ENCODE data around the gene BMERB1.
"Not testable (repeated sequence)": the region's sequence is repeated elsewhere in the genome, so short reads cannot be mapped to it uniquely, and the experiment has no call there.

The BMERB1 gene

GRCh38 chr16:15573274-15573895 is 139.0 kb downstream of the BMERB1 start:
- Mint-ChIP-seq H3K27me3 (no peaks in the 10 kb centered on the region), H3K27ac (no peak overlapping the region), H3K4me1 (peaks cover 5% of the 10 kb centered on the region), H3K4me3 (no peak overlapping the region), H3K9me3 (peaks cover 11% of the 10 kb centered on the region), H3K36me3 (no peaks in the 10 kb centered on the region)
- DNase-seq = no peak
- CTCF ChIA-PET = no interaction called here

- H3K36me3 Mint-ChIP-seq, H3K4me3 Mint-ChIP-seq, H3K27me3 Mint-ChIP-seq, H3K4me1 Mint-ChIP-seq, DNase-seq, H3K27ac Mint-ChIP-seq, CTCF ChIA-PET: not testable (repeated sequence)
- H3K9me3 Mint-ChIP-seq = peaks cover 11% of the 10 kb centered on the region
These were observed 139.7 kb downstream of the BMERB1 start for GRCh38 chr16:15573896-15574613.

- DNase-seq = no peak
- Mint-ChIP-seq H3K27me3 (peaks cover 5% of the 10 kb centered on the region), H3K36me3 (no peaks in the 10 kb centered on the region), H3K27ac (no peak overlapping the region), H3K9me3 (peaks cover 10% of the 10 kb centered on the region), H3K4me1 (peaks cover 5% of the 10 kb centered on the region), H3K4me3 (no peak overlapping the region)
- CTCF ChIA-PET = no interaction called here
These were observed 140.2 kb downstream of the BMERB1 start for GRCh38 chr16:15574614-15574948.

GRCh38 chr16:15575293-15576049 is 141.1 kb downstream of the BMERB1 start:
- DNase-seq = no peak
- Mint-ChIP-seq H3K27ac (peak overlapping the region; percentile 49), H3K4me1 (peaks cover 5% of the 10 kb centered on the region), H3K4me3 (no peak overlapping the region), H3K27me3 (peaks cover 5% of the 10 kb centered on the region), H3K36me3 (no peaks in the 10 kb centered on the region), H3K9me3 (peaks cover 10% of the 10 kb centered on the region)
- CTCF ChIA-PET = no interaction called here

- peaks cover 10% of the 10 kb centered on the region for H3K4me1 Mint-ChIP-seq
- H3K27ac Mint-ChIP-seq = no peak overlapping the region
- H3K36me3 Mint-ChIP-seq = no peaks in the 10 kb centered on the region
- H3K4me3 Mint-ChIP-seq = no peak overlapping the region
- H3K9me3 Mint-ChIP-seq = peaks cover 10% of the 10 kb centered on the region
- DNase-seq = no peak
- CTCF ChIA-PET = no interaction called here
- peaks cover 5% of the 10 kb centered on the region for H3K27me3 Mint-ChIP-seq
These were observed 142.9 kb downstream of the BMERB1 start for GRCh38 chr16:15576960-15577958.

GRCh38 chr16:15578824-15579223 is 144.4 kb downstream of the BMERB1 start:
- Mint-ChIP-seq H3K27me3 (peaks cover 5% of the 10 kb centered on the region), H3K36me3 (no peaks in the 10 kb centered on the region), H3K9me3 (peaks cover 8% of the 10 kb centered on the region), H3K4me1 (peaks cover 14% of the 10 kb centered on the region), H3K27ac (no peak overlapping the region), H3K4me3 (no peak overlapping the region)
- CTCF ChIA-PET = no interaction called here
- no peak for DNase-seq

- Mint-ChIP-seq H3K27ac (no peak overlapping the region), H3K36me3 (peaks cover 8% of the 10 kb centered on the region)
These were observed 146.9 kb downstream of the BMERB1 start for GRCh38 chr16:15581127-15581815.

GRCh38 chr16:15583526-15583925 is 149.1 kb downstream of the BMERB1 start:
- Mint-ChIP-seq H3K27ac (no peak overlapping the region), H3K4me3 (no peak overlapping the region), H3K4me1 (peaks cover 9% of the 10 kb centered on the region), H3K36me3 (peaks cover 26% of the 10 kb centered on the region), H3K9me3 (peaks cover 16% of the 10 kb centered on the region), H3K27me3 (peaks cover 5% of the 10 kb centered on the region)
- DNase-seq = no peak
- CTCF ChIA-PET = no interaction called here

More at GRCh38 chr16:15581127-15581815, 146.9 kb downstream of the BMERB1 start:
- Mint-ChIP-seq H3K27me3 (peaks cover 5% of the 10 kb centered on the region), H3K9me3 (peaks cover 10% of the 10 kb centered on the region), H3K4me1 (peaks cover 10% of the 10 kb centered on the region), H3K4me3 (no peak overlapping the region)
- no peak for DNase-seq
- CTCF ChIA-PET = interaction anchor here (1.4 kb wide), 1 partner anchor 9 kb away, joined by 8 read pairs; no protein-coding TSS in a partner anchor

GRCh38 chr16:15585956-15586355 is 151.6 kb downstream of the BMERB1 start:
- Mint-ChIP-seq H3K4me3 (no peak overlapping the region), H3K4me1 (peaks cover 27% of the 10 kb centered on the region), H3K36me3 (peaks cover 35% of the 10 kb centered on the region), H3K27ac (no peak overlapping the region), H3K27me3 (no peaks in the 10 kb centered on the region), H3K9me3 (peaks cover 16% of the 10 kb centered on the region)
- DNase-seq = no peak
- CTCF ChIA-PET = no interaction called here

GRCh38 chr16:15586716-15587115 is 152.3 kb downstream of the BMERB1 start:
- Mint-ChIP-seq H3K9me3 (peaks cover 16% of the 10 kb centered on the region), H3K27me3 (no peaks in the 10 kb centered on the region), H3K4me3 (no peak overlapping the region), H3K36me3 (peaks cover 38% of the 10 kb centered on the region), H3K4me1 (peaks cover 31% of the 10 kb centered on the region), H3K27ac (no peak overlapping the region)
- CTCF ChIA-PET = no interaction called here
- DNase-seq = no peak

GRCh38 chr16:15587152-15587825 is 152.9 kb downstream of the BMERB1 start:
- CTCF ChIA-PET = no interaction called here
- Mint-ChIP-seq H3K4me3 (no peak overlapping the region), H3K4me1 (peaks cover 33% of the 10 kb centered on the region), H3K36me3 (peaks cover 39% of the 10 kb centered on the region), H3K27ac (peak overlapping the region; percentile 60), H3K27me3 (no peaks in the 10 kb centered on the region), H3K9me3 (peaks cover 16% of the 10 kb centered on the region)
- DNase-seq = no peak

GRCh38 chr16:15592324-15592723 is 157.9 kb downstream of the BMERB1 start:
- CTCF ChIA-PET = no interaction called here
- DNase-seq = peak; percentile 45
- H3K27ac Mint-ChIP-seq = peak overlapping the region; percentile 86
- H3K4me1 Mint-ChIP-seq = peaks cover 49% of the 10 kb centered on the region
- peaks cover under 1% of the 10 kb centered on the region for H3K9me3 Mint-ChIP-seq
- H3K4me3 Mint-ChIP-seq = no peak overlapping the region
- H3K27me3 Mint-ChIP-seq = no peaks in the 10 kb centered on the region
- peaks cover 66% of the 10 kb centered on the region for H3K36me3 Mint-ChIP-seq

GRCh38 chr16:15593235-15593634 is 158.8 kb downstream of the BMERB1 start:
- Mint-ChIP-seq H3K4me3 (no peak overlapping the region), H3K4me1 (peaks cover 49% of the 10 kb centered on the region), H3K27me3 (no peaks in the 10 kb centered on the region), H3K9me3 (no peaks in the 10 kb centered on the region), H3K27ac (peak overlapping the region; percentile 37), H3K36me3 (peaks cover 66% of the 10 kb centered on the region)
- DNase-seq = no peak
- CTCF ChIA-PET = no interaction called here

Data from activated naive CD4-positive, alpha-beta T cell treated with anti-CD3 and anti-CD28 coated beads, Interleukin-2, amount 10 ng/mL, durations not matched to agents 7 days and 5 days (primary cell).